B cell (primary cell): ENCODE data around the gene ANKRD33B. TPM values are rescaled to one million over a fixed set of nuclear protein-coding genes. Genes with fewer than 3 reads are reported as not detected.

Source experiments
- ATAC-seq: fragments of 200-7000 bp; cut with Tn5 transposase; one replicate; pipeline ENCODE4 v1.10.0; 2021; ENCODE audit warnings: low read depth, mild to moderate bottlenecking, moderate number of reproducible peaks, moderate library complexity
- CTCF ChIA-PET: fragments of 350-600 bp; sonication (Branson Sonifier 250); formaldehyde crosslinking; loops from one replicate; lab custom pipeline; 2021; ENCODE audit warnings: antibody characterized with exemption, inconsistent platforms; lab: Charles Lee
- POLR2A ChIA-PET: fragments of 350-600 bp; sonication (Branson Sonifier 250); formaldehyde crosslinking; loops from one replicate; lab custom pipeline; 2021; ENCODE audit warnings: antibody characterized with exemption; lab: Charles Lee
- DNase-seq: peaks from one replicate; pipeline ENCODE4 v3.0.0; 2013
- H2AFZ ChIP-seq: 2 replicates; pipeline ENCODE4 v1.6.1; 2012; ENCODE audit warnings: mild to moderate bottlenecking, low read depth, low read length; ENCODE audit not compliant: insufficient read depth, poor library complexity, severe bottlenecking
- H3K27ac ChIP-seq, 2 donors: 1 replicate in 1 of 2; 2 replicates in 1 of 2; pipeline ENCODE4 v1.5.1; 2012 to 2013; ENCODE audit warnings: low read length in 2 of 2, mild to moderate bottlenecking in 2 of 2, moderate library complexity in 1 of 2
- H3K27me3 ChIP-seq, 4 experiments: fragments of 200-600 bp in 1 of 4; sonication (generic) in 1 of 4; replicated peaks in 1 of 4; 1 replicate in 2 of 4; 2 replicates in 2 of 4; pipeline versions ENCODE4 v1.6.1 to v1.7.0; 2013 to 2016; ENCODE audit warnings: low read length in 3 of 4, mild to moderate bottlenecking in 2 of 4, mixed read lengths in 1 of 4, moderate library complexity in 1 of 4; ENCODE audit not compliant: insufficient read depth in 4 of 4, control insufficient read depth in 3 of 4; ENCODE audit errors: control extremely low read depth in 1 of 4
- H3K36me3 ChIP-seq, 2 experiments: replicated peaks in 1 of 2; 1 replicate in 1 of 2; 2 replicates in 1 of 2; pipeline versions ENCODE4 v1.6.1 to v1.7.1; 2013; ENCODE audit warnings: low read length in 1 of 2; ENCODE audit not compliant: insufficient read depth in 2 of 2, control insufficient read depth in 1 of 2; ENCODE audit errors: control extremely low read depth in 1 of 2, extremely low read depth in 1 of 2
- H3K4me1 ChIP-seq, 2 donors: fragments of 200-600 bp in 1 of 2; sonication (generic) in 1 of 2; 1 replicate in 1 of 2; 2 replicates in 1 of 2; pipeline versions ENCODE4 v1.5.1 to v1.6.1; 2013 to 2017; ENCODE audit warnings: low read length in 2 of 2; ENCODE audit not compliant: control insufficient read depth in 2 of 2, insufficient read depth in 2 of 2
- H3K4me2 ChIP-seq: replicated peaks from 2 replicates; pipeline ENCODE3; 2012; ENCODE audit warnings: mild to moderate bottlenecking, low read depth, low read length; ENCODE audit not compliant: poor library complexity, severe bottlenecking
- H3K4me3 ChIP-seq, 5 experiments: fragments of 200-600 bp in 1 of 5; sonication (generic) in 1 of 5; 1 replicate in 3 of 5; 2 replicates in 2 of 5; pipeline versions ENCODE4 v1.5.1 to v1.7.0; 2011 to 2016; ENCODE audit warnings: low read length in 4 of 5, mild to moderate bottlenecking in 4 of 5, low read depth in 2 of 5, control low read depth in 1 of 5, moderate library complexity in 1 of 5; ENCODE audit not compliant: insufficient read depth in 1 of 5; ENCODE audit errors: control extremely low read depth in 1 of 5, extremely low read depth in 1 of 5
- H3K79me2 ChIP-seq: fragments of 200-600 bp; sonication (generic); one replicate; pipeline ENCODE4 v1.6.0; 2016; ENCODE audit warnings: low read length; ENCODE audit not compliant: control insufficient read depth, insufficient read depth
- H3K9ac ChIP-seq: fragments of 200-600 bp; sonication (generic); 2 replicates; pipeline ENCODE4 v1.6.1; 2017; ENCODE audit warnings: mild to moderate bottlenecking, low read length, moderate library complexity
- H3K9me3 ChIP-seq, 3 donors: one replicate each; pipeline versions ENCODE4 v1.6.1 to v1.7.1; 2013; ENCODE audit warnings: low read length in 2 of 3; ENCODE audit not compliant: control insufficient read depth in 2 of 3, insufficient read depth in 1 of 3; ENCODE audit errors: control extremely low read depth in 1 of 3
- H4K20me1 ChIP-seq: 2 replicates; pipeline ENCODE4 v1.6.0; 2012; ENCODE audit warnings: mild to moderate bottlenecking, low read length; ENCODE audit not compliant: insufficient read depth, control insufficient read depth, poor library complexity, severe bottlenecking
- H3K27ac Mint-ChIP-seq: one replicate; pipeline ENCODE4 v1.8.0; 2021; ENCODE audit warnings: mixed read lengths
- H3K27me3 Mint-ChIP-seq: one replicate; pipeline ENCODE4 v1.8.0; 2021; ENCODE audit warnings: mixed read lengths
- H3K4me1 Mint-ChIP-seq: one replicate; pipeline ENCODE4 v1.8.0; 2021; ENCODE audit warnings: mixed read lengths
- H3K4me3 Mint-ChIP-seq: one replicate; pipeline ENCODE4 v1.8.0; 2021; ENCODE audit warnings: mixed read lengths
- H3K9me3 Mint-ChIP-seq: one replicate; pipeline ENCODE4 v1.8.0; 2022; ENCODE audit warnings: mixed read lengths; ENCODE audit not compliant: insufficient read depth
- EZH2 ChIP-seq: IDR thresholded peaks from 2 replicates; pipeline ENCODE4 v1.6.1; 2012; ENCODE audit warnings: borderline replicate concordance, low read depth, mild to moderate bottlenecking, moderate library complexity, low read length; ENCODE audit not compliant: insufficient read depth, poor library complexity, severe bottlenecking
- WGBS: methylation state at CpG from one replicate; pipeline ENCODE4 v1.1.5; 2013; ENCODE audit warnings: missing lambda C conversion rate; ENCODE audit not compliant: insufficient coverage; 5-methylcytosine and 5-hydroxymethylcytosine counted together
- intact Hi-C: fragments of 100-400 bp; cut with micrococcal nuclease; formaldehyde crosslinking; loops from one replicate; pipeline ENCODE4 v1.10.0; 2022
- polyA plus RNA-seq: library from polyadenylated mRNA; depleted of rRNA; stranded (reverse); fragments of >200 nt; gene quantifications from 2 replicates; pipeline ENCODE4 v1.2.3, GENCODE V29; 2012
- total RNA-seq, 2 donors: library from RNA; stranded (reverse); fragments of 120-200 nt in 1 of 2; gene quantifications; 1 replicate in 1 of 2; 2 replicates in 1 of 2; pipeline versions ENCODE4 v1.2.3 to v1.2.4, GENCODE V29; 2013 to 2022
- TF ChIP-seq, protein P1 (sequence below): fragments of 200-600 bp; IDR thresholded peaks from one replicate; pipeline ENCODE4 v1.8.0; 2022; ENCODE audit warnings: antibody characterized with exemption, mild to moderate bottlenecking

Gene ANKRD33B
- total and polyA plus RNA-seq, 2 donors (not counting 1 experiment from before 2014, with no cell fraction given): 2.9 to 23.4 TPM

DNA sequence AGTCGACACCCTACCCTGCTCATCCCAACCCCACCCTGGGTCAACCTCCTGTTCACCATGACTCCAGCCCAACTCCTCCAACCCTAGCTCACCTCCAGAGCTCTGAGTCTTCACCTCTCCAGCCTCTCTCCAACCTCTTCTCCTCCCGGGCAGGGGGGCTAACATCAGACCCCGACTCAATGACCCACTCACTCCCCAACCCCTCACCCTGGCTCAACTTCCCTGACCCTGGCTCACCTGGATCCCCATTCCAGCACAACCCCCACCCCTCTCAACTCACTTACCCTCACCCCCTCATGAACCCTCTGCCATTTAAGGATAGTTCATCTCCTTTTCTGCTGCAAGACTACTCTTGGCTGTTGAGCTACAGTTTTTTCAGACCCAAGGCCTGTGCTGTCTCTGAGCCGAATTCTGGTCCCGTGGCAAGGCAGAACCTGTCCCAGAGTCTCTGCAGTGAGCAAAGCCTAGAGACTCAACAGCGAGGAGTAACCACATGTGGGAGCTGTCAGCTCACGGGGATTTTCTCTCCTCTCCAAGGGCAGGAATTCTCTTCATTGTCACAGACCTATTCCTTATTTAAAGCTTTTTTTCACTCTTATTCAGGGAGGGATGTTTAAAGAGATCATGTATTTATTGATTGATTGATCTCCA, 29.8 kb downstream of the ANKRD33B start:
- H4K20me1 ChIP-seq: peaks cover 29% of the 10 kb centered on the region
- ChIA-PET POLR2A (interaction anchor here (0.9 kb wide), 1 partner anchor 14 kb away, joined by 3 read pairs; no protein-coding TSS in a partner anchor), CTCF (interaction anchor here (0.7 to 1.3 kb wide), 3 partner anchors 139 to 150 kb away, joined by 3 to 4 read pairs (median 4); no protein-coding TSS in a partner anchor)
- Mint-ChIP-seq H3K4me3 (no peak overlapping the region), H3K27me3 (no peaks in the 10 kb centered on the region), H3K27ac (no peak overlapping the region), H3K9me3 (peaks cover 3% of the 10 kb centered on the region), H3K4me1 (peaks cover 64% of the 10 kb centered on the region)
- no peak overlapping the region for H3K27ac ChIP-seq
- no peak overlapping the region for H2AFZ ChIP-seq
- no peak overlapping the region for H3K4me3 ChIP-seq
- ATAC-seq: no peak
- H3K4me1 ChIP-seq: peaks cover 14 to 15% of the 10 kb centered on the region in 2 donors
- no peaks in the 10 kb centered on the region for H3K27me3 ChIP-seq
- H3K9me3 ChIP-seq: peaks cover 0 to 11% (median 9%) of the 10 kb centered on the region in 3 donors
- no peak overlapping the region for H3K9ac ChIP-seq
- 88% methylated on average over 7 of the region's 7 CpGs for WGBS
- H3K36me3 ChIP-seq: no peaks in the 10 kb centered on the region
- no peak for DNase-seq
- intact Hi-C loops: no loop called here
- peaks cover 91% of the 10 kb centered on the region for H3K79me2 ChIP-seq
- TF ChIP-seq, protein P1, sequence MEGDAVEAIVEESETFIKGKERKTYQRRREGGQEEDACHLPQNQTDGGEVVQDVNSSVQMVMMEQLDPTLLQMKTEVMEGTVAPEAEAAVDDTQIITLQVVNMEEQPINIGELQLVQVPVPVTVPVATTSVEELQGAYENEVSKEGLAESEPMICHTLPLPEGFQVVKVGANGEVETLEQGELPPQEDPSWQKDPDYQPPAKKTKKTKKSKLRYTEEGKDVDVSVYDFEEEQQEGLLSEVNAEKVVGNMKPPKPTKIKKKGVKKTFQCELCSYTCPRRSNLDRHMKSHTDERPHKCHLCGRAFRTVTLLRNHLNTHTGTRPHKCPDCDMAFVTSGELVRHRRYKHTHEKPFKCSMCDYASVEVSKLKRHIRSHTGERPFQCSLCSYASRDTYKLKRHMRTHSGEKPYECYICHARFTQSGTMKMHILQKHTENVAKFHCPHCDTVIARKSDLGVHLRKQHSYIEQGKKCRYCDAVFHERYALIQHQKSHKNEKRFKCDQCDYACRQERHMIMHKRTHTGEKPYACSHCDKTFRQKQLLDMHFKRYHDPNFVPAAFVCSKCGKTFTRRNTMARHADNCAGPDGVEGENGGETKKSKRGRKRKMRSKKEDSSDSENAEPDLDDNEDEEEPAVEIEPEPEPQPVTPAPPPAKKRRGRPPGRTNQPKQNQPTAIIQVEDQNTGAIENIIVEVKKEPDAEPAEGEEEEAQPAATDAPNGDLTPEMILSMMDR: no peak
- no peak for TF ChIP-seq EZH2
- H3K4me2 ChIP-seq: no peak overlapping the region

DNA sequence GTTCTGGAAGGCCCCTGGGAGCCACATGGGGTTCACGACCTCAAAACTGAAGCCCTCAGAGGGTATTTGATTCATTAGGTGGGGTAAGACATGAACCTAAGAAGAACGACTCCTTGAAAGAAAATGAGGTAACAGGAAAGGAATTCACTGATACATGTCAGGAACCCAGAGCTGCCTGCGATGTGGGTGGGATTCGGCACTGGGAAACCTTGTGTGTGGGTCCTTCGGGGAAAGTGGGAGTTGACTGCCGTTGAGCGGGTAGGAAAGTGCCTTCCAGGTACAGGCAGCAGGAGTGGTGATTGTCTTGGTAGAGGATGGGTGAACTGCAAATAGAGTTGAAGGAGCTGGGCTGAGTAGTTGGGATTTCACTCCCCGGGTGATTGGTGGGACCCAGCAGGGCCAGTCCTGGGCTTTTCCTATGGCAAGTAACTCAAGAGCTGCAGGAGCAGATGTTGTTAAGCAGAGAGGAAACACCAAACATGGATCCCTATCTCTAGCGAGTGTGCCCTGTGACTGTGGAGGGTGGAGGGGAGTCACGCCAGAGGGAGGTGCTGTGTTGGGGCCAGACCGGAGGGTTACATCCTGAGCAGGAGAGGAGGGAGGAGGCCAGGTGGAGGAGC, 30.8 kb downstream of the ANKRD33B start:
- peaks cover 25% of the 10 kb centered on the region for H4K20me1 ChIP-seq
- H3K36me3 ChIP-seq: no peaks in the 10 kb centered on the region
- TF ChIP-seq EZH2: no peak
- TF ChIP-seq, protein P1: no peak
- 91% methylated on average over 11 of the region's 11 CpGs for WGBS
- intact Hi-C loops: no loop called here
- Mint-ChIP-seq H3K4me1 (peaks cover 58% of the 10 kb centered on the region), H3K9me3 (no peaks in the 10 kb centered on the region), H3K27me3 (no peaks in the 10 kb centered on the region), H3K4me3 (no peak overlapping the region), H3K27ac (no peak overlapping the region)
- no peak overlapping the region for H3K4me3 ChIP-seq
- peaks cover 0 to 3% (median 2%) of the 10 kb centered on the region in 3 donors for H3K9me3 ChIP-seq
- H3K27me3 ChIP-seq: no peaks in the 10 kb centered on the region
- ATAC-seq (no peak), DNase-seq (no peak)
- CTCF ChIA-PET: no interaction called here
- no peak overlapping the region for H3K27ac ChIP-seq
- H3K4me2 ChIP-seq: no peak overlapping the region
- H2AFZ ChIP-seq: no peak overlapping the region
- peaks cover 91% of the 10 kb centered on the region for H3K79me2 ChIP-seq
- H3K4me1 ChIP-seq: peaks cover 8 to 12% of the 10 kb centered on the region in 2 donors
- H3K9ac ChIP-seq: no peak overlapping the region
- POLR2A ChIA-PET: no interaction called here
